Astrocyte of the cerebellum (primary cell): ENCODE measurements around the gene MAP4K5.

Experiments used
- DNase-seq: peaks from one replicate; pipeline ENCODE4 v3.0.0-alpha.2; 2011; ENCODE audit warnings: low read depth
- H3K4me3 ChIP-seq: 2 replicates; pipeline ENCODE4 v1.5.1; 2011; ENCODE audit warnings: mild to moderate bottlenecking, low read depth, low read length, moderate library complexity
- CTCF ChIP-seq: IDR thresholded peaks from 2 replicates; pipeline ENCODE4 v1.5.1; 2012; ENCODE audit warnings: low read length, low read depth, moderate library complexity, mild to moderate bottlenecking; ENCODE audit errors: missing control alignments
- in situ Hi-C: cut with HindIII; loops from 2 replicates; pipeline ENCODE4 v1.10.0; 2017; ENCODE audit warnings: low sequenced_read_pairs

The MAP4K5 gene

GRCh38 chr14:50528000-50528399 lies 4.4 kb downstream of the MAP4K5 start:
- no peak for TF ChIP-seq CTCF
- H3K4me3 ChIP-seq, result no peak overlapping the region
- in situ Hi-C loops, result loop anchor here (10.0 kb wide), 1 partner anchor 193 kb away; no protein-coding TSS in a partner anchor
- DNase-seq, result no peak

GRCh38 chr14:50524731-50525515 lies 7.4 kb downstream of the MAP4K5 start:
- in situ Hi-C loops, result loop anchor here (10.0 kb wide), 1 partner anchor 190 kb away; no protein-coding TSS in a partner anchor
- DNase-seq, result no peak
- no peak overlapping the region for H3K4me3 ChIP-seq
- TF ChIP-seq CTCF, result no peak

- in situ Hi-C loops, result loop anchor here (10.0 kb wide), 1 partner anchor 189 kb away; no protein-coding TSS in a partner anchor
- TF ChIP-seq CTCF, result no peak
- DNase-seq, result no peak
- H3K4me3 ChIP-seq, result no peak overlapping the region
Measured at GRCh38 chr14:50524060-50524459, 8.3 kb downstream of the MAP4K5 start.

- H3K4me3 ChIP-seq, result no peak overlapping the region
- in situ Hi-C loops, result loop anchor here (10.0 kb wide), 1 partner anchor 189 kb away; no protein-coding TSS in a partner anchor
- DNase-seq, result no peak
- TF ChIP-seq CTCF, result no peak
Measured at GRCh38 chr14:50523271-50524041, 8.9 kb downstream of the MAP4K5 start.

- in situ Hi-C loops, result loop anchor here (10.0 kb wide), 1 partner anchor 187 kb away; no protein-coding TSS in a partner anchor
- DNase-seq, result no peak
- TF ChIP-seq CTCF, result no peak
- no peak overlapping the region for H3K4me3 ChIP-seq
Measured at GRCh38 chr14:50521912-50522341, 10.4 kb downstream of the MAP4K5 start.
